NB4 (cell line): ENCODE results near the gene ZNF816.
"Not testable (repeated sequence)": the region's sequence is repeated elsewhere in the genome, so short reads cannot be mapped to it uniquely, and the experiment has no call there.

ENCODE experiments used
- DNase-seq: peaks from one replicate; pipeline ENCODE4 v3.0.0; 2010; ENCODE audit warnings: low read depth
- H3K4me3 ChIP-seq: one replicate; pipeline ENCODE4 v1.5.1; 2011; ENCODE audit warnings: mild to moderate bottlenecking, low read depth, low read length, moderate library complexity
- CTCF ChIP-seq: IDR thresholded peaks from one replicate; pipeline ENCODE4 v1.5.1; 2012; ENCODE audit warnings: low read depth, low read length
- MAX ChIP-seq: IDR thresholded peaks from 2 replicates; pipeline ENCODE4 v1.6.1; 2011; ENCODE audit warnings: low read depth, low read length
- MYC ChIP-seq: IDR thresholded peaks from 2 replicates; pipeline ENCODE4 v1.6.1; 2011; ENCODE audit warnings: low read depth, low read length
- POLR2A ChIP-seq: IDR thresholded peaks from 2 replicates; pipeline ENCODE4 v1.6.1; 2011; ENCODE audit warnings: mild to moderate bottlenecking; ENCODE audit not compliant: insufficient read length; ENCODE audit errors: extremely low read depth

Gene ZNF816

GRCh38 chr19:52936151-52936953 is 26.3 kb downstream of the ZNF816 start:
- no peak for TF ChIP-seq CTCF
- no peak for TF ChIP-seq MYC
- no peak for TF ChIP-seq MAX
- TF ChIP-seq POLR2A: no peak
- no peak overlapping the region for H3K4me3 ChIP-seq
- peak; percentile 86 for DNase-seq

- H3K4me3 ChIP-seq: no peak overlapping the region
- peak; percentile 83 for DNase-seq
- TF ChIP-seq MYC (no peak), POLR2A (no peak), CTCF (no peak)
These were observed 27.2 kb downstream of the ZNF816 start for GRCh38 chr19:52935434-52935833.

- not testable (repeated sequence) for DNase-seq
These were observed 38.0 kb downstream of the ZNF816 start for GRCh38 chr19:52924641-52925040.

GRCh38 chr19:52923778-52924593 is 38.7 kb downstream of the ZNF816 start:
- DNase-seq: peak; percentile 89
- H3K4me3 ChIP-seq: peak overlapping the region; percentile 94
- TF ChIP-seq MAX (0 out of 2 replicates have a peak, but pooled peaks have one; percentile 5), MYC (no peak)

More at GRCh38 chr19:52924641-52925040, 38.0 kb downstream of the ZNF816 start:
- not testable (repeated sequence) for H3K4me3 ChIP-seq

GRCh38 chr19:52922841-52923777 is 39.6 kb downstream of the ZNF816 start, which contains the start of gene ZNF888:
ZNF888 (minus strand) TSS chr19:52923428; CDS start chr19:52917873, 5,555 bp downstream.
- peak; percentile 92 for DNase-seq

More at GRCh38 chr19:52922841-52923777, 39.6 kb downstream of the ZNF816 start, which contains the start of gene ZNF888:
- TF ChIP-seq MAX: no peak; the same call in 1 of the 2 replicates
- peak; percentile 51; the same call in 1 of the 2 replicates for TF ChIP-seq MYC
- TF ChIP-seq POLR2A: peak; percentile 75
- no peak for TF ChIP-seq CTCF
- H3K4me3 ChIP-seq: peak within 1 kb of the TSS; percentile 94
